GM21528 (cell line): ENCODE measurements around the gene IDUA.
A peak's percentile ranks its signal among the peaks of the same experiment; 100 is the strongest.
"Not testable (repeated sequence)": the region's sequence is repeated elsewhere in the genome, so short reads cannot be mapped to it uniquely, and the experiment has no call there.

Experiments
- ATAC-seq: cut with Tn5 transposase; IDR thresholded peaks from one replicate; pipeline ENCODE4 v1.9.1; 2021; ENCODE audit warnings: mild to moderate bottlenecking, moderate library complexity; ENCODE audit not compliant: unreplicated experiment, low FRiP score

Gene IDUA

DNA sequence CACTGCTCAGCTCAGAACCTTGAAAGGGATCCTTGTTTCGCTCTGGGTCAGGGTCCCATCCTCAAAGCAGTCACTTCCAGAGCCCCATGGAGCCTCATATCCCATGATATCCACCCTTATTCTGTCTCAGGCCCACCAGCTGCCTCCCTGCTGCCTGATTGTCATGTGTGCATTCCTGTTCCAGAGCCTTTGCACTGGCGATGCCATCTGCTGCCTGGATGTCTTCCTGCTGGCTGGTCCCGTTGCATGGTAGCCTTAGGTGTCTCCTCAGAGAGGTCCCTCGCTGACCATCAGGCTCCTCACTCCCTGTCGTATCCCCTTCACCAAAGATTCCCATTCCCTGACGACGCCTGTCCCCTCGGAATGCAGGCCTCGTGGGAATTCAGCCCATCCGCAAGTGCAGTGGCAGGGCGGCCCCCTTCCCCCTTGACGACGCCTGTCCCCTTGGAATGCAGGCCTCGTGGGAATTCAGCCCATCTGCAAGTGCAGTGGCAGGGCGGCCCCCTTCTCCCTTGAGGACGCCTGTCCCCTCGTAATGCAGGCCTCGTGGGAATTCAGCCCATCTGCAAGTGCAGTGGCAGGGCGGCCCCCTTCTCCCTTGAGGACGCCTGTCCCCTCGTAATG, 12.5 kb downstream of the IDUA start:
- ATAC-seq: not testable (repeated sequence)

DNA sequence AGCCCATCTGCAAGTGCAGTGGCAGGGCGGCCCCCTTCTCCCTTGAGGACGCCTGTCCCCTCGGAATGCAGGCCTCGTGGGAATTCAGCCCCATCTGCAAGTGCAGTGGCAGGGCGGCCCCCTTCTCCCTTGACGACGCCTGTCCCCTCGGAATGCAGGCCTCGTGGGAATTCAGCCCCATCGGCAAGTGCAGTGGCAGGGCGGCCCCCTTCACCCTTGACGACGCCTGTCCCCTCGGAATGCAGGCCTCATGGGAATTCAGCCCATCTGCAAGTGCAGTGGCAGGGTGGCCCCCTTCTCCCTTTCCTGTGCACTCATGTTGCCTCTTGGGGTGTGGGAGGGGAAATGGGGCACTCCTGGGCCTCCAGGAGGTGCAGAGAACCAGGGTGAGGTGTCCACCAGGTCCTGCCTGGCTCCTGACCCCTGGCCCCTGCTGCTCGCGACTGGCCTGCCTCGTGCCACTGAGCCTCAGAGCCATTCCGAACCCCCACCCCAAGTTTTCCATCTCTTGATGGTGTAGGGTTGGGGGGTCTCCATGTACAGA, 13.1 kb downstream of the IDUA start:
- ATAC-seq: no peak

DNA sequence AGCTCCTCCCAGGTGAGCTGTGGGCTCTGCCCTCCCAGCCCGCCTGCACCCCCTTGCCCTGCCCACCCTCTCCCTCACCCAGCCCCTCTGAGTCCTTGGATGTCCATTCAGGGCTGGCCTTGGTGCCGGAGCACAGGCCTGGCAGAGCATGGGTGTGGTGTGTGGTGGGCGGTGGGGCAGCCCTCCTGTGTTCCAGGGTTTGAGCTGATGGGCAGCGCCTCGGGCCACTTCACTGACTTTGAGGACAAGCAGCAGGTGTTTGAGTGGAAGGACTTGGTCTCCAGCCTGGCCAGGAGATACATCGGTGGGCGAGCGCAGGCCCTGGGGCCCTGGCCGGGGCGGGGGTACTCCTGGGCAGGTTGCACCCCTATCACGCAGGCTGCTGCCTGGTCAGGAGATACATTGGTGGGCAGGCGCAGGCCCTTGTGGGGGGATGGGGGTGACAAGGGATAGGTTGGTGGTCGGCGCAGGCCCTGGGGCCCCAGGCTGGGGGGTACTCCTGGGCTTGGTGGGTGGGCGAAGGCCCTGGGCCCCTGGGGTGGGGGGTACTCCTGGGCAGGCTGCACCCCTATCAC, 13.9 kb downstream of the IDUA start:
- ATAC-seq: no peak

DNA sequence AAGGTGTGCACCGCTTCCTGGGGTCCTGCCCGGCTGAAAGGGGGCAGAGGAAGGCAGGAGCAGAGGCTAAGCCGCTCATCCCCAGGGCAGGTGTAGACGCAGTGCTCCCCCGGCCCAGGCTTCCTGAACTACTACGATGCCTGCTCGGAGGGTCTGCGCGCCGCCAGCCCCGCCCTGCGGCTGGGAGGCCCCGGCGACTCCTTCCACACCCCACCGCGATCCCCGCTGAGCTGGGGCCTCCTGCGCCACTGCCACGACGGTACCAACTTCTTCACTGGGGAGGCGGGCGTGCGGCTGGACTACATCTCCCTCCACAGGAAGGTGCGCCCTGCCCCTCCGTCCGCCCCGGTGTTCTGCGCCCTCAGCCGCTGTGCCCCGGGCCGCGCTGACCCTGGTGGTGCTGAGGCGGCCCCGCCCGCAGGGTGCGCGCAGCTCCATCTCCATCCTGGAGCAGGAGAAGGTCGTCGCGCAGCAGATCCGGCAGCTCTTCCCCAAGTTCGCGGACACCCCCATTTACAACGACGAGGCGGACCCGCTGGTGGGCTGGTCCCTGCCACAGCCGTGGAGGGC, 14.8 kb downstream of the IDUA start:
- ATAC-seq: no peak

DNA sequence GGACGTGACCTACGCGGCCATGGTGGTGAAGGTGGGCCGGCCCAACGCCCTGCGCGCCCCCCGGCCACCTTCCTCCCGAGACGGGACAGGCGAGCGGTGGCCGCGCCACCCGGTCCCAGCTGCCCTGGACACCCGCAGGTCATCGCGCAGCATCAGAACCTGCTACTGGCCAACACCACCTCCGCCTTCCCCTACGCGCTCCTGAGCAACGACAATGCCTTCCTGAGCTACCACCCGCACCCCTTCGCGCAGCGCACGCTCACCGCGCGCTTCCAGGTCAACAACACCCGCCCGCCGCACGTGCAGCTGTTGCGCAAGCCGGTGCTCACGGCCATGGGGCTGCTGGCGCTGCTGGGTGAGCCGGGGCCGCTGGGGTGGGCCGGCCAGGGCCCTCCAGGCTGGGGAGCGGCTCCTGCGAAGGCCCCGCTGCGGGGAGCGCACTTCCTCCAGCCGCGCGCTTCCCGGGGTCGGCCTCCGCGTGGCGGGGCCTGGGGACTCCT, 15.3 kb downstream of the IDUA start:
- ATAC-seq: no peak

DNA sequence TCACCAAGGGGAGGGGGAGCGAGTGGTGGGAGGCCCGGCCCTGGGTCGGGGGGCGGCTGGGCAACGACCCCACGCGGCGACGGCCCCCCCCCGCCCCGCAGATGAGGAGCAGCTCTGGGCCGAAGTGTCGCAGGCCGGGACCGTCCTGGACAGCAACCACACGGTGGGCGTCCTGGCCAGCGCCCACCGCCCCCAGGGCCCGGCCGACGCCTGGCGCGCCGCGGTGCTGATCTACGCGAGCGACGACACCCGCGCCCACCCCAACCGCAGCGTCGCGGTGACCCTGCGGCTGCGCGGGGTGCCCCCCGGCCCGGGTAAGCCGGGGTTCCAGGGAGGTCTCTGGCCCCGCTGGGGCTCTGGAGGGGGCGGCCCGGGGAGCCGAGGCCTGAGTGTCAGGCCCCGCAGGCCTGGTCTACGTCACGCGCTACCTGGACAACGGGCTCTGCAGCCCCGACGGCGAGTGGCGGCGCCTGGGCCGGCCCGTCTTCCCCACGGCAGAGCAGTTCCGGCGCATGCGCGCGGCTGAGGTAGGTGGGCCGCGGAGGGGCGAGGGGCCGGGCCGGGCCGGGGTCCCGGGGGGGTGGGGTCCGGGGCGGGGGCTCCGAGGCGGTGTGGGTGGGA, 15.9 kb downstream of the IDUA start:
- no peak for ATAC-seq

DNA sequence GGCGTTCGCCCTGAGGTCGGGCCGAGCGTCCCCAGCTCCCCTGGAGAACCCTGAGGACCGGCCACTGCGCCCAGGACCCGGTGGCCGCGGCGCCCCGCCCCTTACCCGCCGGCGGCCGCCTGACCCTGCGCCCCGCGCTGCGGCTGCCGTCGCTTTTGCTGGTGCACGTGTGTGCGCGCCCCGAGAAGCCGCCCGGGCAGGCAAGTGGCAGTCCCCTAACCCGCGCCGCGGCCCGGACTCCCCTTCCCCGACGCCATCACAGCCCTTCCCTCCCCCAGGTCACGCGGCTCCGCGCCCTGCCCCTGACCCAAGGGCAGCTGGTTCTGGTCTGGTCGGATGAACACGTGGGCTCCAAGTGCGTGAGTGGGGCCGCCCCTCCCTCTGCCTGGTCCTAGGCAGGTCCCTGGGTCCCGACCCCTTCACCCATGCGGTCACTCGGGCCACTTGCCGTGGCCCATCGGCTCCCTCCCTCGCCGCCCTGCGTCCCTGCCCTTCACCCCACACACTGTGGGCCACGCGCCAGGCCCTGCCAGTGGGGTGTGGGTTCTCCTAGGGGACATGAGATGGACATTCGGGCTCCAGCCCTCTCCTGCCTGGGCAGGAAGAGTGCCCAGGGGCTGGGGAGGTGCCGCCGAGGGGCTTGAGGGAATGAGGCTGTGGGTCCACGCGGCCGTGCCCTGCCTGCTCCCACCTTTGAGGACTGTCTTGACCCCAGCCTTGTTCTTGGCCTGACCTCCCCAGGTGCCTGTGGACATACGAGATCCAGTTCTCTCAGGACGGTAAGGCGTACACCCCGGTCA, 16.6 kb downstream of the IDUA start:
- ATAC-seq: no peak

DNA sequence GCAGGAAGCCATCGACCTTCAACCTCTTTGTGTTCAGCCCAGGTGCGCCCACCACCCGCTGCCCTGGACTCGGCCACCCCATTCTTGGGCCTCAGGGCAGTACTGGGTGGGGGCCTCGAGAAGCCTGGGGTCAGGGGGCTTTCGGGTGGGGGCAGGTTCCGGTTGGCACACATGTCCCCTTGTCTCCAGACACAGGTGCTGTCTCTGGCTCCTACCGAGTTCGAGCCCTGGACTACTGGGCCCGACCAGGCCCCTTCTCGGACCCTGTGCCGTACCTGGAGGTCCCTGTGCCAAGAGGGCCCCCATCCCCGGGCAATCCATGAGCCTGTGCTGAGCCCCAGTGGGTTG, 17.2 kb downstream of the IDUA start:
- ATAC-seq: no peak

DNA sequence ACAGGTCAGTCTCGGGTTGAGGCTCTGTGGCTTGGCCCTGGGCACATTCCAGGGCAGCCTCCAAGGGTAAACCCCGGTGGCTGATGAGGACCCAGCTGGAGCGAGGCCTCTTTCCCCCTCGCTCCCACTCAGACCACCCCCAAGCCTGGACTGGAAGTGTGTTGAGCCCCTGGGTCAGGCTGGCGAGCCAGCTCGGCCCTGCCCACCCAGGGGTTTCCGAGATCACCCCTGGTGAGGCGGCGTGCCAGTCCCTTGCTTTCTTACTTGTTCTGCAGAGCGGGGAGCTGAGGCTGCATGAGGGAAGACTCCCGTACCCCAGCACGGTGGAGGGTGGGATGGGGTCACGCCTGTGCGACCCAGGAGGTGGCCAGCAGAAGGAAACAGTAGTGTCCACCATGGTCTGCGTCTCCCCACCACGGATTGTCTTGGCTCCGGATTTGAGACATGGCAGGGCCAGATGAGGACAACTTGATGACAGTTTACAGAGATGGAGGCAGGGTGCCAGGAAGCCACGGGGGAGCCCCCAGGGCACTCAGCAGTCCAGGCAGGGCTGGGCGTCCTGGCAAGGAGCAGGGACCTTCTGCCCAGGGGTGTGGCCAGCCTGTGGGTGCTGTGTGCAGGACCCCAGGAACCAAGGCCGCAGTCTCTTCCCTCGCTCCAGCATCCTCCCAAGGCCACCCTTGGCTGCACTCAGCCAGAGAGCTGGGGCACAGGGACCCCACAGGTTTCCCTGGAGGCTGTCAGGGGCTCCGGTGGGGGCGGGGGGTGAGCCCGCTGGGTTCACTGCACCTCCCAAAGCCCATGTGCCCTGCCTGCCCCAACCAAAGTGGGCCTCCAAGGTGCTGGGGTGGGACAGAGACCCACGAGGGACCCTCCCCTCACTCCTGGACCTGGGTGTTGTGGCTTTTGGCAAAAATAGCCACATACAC, 18.0 kb downstream of the IDUA start:
- no peak for ATAC-seq

DNA sequence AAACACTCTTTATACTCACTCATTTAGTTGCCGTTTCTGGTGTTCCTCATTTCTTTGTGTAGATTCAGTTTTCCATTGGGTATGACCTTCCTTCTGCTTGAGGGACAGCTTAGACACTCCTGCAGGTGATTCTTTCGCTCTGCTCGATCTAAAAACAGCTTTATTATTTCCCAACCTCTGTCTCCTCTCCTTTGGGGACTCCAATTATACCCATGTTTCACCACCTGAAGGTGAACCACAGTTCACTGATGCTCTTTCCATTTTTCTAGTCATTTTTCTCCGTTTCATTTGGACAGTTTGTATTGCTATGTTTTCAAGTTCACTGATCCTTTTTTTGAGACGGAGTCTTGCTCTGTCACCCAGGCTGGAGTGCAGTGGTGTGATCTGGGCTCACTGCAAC, 20.0 kb downstream of the IDUA start:
- ATAC-seq: no peak

DNA sequence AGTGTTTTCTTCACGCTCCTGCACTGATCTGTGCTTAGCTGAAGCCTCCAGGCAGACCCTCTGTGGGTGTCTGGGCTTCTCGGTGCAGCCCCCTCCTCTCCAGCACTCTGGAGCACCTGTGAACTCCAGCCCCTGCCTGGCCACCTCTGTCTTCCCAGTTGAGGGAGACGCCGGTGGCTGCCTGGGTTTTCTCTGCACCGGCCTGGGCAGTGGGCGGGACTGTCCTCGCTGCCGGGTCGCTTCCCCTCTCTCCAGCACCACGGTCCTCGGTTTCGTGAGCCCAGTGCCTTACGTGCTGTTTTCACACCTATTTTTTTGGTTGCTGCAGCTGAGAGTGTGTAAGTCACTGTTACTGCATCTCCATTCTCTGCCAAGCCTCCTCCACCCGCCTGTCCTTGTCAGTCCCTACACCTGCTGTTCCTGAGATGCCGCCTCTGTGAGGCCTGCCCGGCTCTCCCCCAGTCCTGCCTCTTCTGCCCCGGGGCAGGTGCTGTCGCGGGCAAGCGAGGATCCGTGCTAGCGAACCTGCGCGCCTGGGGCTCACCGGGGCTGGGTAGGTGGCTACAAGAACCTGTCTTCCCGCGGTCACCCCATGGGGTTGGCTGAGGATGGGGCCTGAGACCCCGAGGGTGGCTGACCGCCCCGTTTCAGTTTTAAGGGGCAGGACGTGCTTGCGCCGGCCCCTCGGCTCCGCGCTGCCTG, 22.1 kb downstream of the IDUA start:
- peak; percentile 20 for ATAC-seq

DNA sequence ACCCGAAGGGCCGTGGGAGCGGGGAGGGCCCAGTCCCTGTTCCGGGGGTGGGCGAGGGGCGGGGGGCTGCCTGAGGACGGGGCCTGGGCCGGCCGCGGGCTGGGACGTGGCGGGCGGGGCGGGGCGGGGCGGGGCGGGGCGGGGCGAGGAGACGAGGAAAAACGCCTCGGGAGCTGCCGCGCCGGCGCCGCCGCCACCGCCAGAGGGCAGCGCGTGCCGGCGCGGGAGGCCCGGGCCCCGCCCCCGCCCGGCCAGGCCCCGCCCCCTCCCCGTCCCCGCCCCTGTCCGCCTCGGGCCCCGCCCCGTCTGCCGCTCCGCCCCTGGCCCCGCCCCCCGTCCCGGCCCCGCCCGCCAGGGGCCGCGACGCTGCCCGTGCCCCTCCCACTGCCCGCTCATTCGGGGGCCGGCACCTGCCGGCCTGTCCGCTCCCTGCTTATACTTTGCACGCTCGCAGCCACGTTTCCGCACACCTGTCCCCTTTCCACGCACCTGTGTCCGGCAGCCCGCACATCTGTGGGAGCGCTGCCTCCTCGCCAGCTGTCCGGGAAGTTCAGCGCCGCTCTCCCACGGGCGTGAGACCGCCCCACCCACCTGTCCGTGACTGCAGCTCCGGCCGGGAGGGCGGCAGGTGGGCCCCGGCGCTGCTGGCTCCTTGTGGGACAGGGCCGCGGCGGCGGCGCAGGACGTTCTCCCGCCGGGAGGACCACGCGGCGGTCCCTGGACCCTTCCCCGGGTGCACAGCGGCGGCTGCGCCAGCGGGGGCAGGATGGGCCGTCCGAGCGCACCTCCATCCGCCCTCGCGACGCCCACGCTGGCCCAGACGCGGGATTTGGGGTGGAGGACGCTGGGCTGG, 22.9 kb downstream of the IDUA start:
- ATAC-seq: peak; percentile 43

DNA sequence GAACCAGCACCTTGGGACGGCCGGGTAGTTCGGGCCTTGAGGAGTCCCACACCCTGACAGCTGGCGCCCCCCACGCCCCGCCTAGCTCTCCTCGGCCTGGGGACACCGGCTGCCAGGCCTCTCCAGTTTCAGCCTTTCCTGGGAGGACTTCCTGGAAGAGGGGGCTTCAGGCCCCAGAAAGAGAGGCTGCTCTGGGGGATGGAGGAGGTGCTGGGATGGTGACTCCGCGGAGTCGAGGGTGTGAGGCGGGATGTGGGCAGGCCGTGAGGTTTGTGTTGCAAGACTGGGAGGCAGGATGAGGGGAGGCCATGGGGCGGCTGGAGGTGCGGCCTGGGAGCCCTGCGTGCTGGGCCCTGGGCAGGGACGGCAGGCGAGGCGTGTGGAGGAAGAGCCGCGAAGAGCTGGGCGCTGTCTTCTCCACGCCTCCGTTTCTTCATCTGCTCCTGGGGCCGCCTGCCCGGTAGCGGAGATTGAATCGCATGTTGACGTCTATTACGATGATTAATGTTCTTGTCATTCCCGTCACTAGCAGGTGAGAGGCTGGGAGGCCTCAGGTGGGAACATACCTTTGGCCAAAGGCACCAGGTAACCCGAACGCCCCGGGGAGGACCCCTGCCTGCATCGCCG, 23.7 kb downstream of the IDUA start:
- ATAC-seq: peak; percentile 13

DNA sequence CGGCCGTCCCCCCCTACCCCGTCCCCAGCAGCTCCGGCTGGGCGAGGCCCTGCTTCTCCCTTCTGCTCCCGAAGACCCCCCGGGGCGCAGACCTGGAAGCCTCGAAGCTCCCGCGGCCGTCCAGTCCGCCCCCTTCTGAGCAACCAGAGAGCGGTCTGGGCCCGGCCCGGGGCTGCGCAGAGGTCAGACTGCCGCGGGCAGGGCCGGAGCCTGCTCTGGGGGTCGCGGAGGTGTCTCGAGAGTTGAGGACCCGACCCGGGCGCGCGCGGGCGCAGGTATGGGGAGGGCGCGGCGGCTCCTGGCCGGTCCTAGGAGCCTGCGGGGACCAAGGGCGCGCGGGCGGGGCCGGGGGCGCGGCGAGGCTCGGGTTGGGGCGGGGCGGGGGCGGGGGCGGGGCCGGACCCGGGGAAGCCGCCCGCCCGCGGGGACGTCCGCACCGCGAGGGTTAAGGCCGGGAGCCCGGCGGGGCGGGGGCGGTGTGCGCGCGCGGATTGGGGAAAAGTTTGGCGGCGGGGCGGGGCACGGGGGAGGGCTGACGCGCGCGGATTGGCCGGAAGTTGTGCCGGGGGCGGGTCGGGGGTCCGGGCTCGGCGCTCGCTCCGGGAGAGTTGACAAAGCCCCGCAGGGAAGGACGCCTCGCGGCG, 24.3 kb downstream of the IDUA start, which contains the start of gene FGFRL1:
FGFRL1 (plus strand) TSS at position 605 of the 644 bp plus-strand sequence. CDS start 860 bp downstream, outside the sequence.
- no peak for ATAC-seq

DNA sequence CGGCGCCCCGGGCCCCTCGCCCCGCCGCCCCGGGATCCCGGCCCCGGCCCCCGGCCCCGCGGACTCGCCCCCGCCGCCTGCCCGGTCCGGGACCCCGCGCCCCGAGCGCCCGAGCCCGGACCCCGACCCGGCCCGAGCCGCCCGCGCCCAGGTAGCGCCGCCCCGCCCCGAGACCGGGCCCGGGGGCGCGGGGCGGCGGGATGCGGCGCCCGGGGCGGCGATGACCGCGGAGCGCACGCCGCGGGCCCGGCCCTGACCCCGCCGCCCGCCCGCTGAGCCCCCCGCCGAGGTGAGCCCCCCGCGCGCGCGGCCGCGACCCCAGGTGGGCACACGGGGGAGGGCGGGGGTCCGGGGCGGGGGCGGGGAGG, 24.8 kb downstream of the IDUA start:
- ATAC-seq: no peak

DNA sequence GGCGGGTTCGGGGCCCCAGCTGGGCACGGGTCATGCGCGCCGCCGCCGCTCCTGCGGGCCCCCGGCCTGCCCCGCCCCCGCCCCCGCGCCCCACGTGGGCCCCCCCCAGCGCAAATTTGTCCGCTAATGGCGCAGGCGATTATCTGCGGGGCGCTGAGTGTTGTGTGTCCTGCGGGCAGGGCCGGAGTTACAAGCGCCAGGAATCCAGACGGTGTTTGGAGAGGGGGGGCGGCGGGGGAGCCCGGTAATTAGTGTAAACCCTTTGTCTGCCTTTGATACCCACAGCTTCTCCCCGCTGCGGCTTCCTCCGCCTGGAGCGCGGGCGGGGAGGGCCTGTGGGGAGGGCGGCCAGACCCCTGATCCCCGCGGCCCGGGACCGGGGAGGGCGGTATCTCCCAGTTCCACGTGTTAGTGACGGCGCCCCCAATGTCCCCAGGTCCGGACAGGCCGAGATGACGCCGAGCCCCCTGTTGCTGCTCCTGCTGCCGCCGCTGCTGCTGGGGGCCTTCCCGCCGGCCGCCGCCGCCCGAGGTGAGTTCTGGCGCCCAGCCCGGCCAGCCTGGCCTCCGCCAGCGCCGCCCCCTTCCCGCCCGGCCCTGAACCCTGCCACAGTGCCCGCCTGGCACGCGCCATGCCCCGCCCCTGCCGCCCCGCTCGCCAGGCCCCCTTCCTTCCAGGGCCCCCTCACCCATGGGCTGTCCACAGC, 25.3 kb downstream of the IDUA start:
- ATAC-seq: no peak
